Effector memory CD4-positive, alpha-beta T cell (primary cell): ENCODE measurements around the gene DPP6.

Experiments
- DNase-seq, 3 donors: peaks; one replicate each; pipeline ENCODE4 v3.0.0-alpha.2; 2020
- H3K27ac ChIP-seq: 2 replicates; pipeline ENCODE4 v1.7.0; 2013; ENCODE audit warnings: mild to moderate bottlenecking, low read length, moderate library complexity; ENCODE audit not compliant: insufficient read depth, poor library complexity, severe bottlenecking
- H3K27me3 ChIP-seq: replicated peaks from 2 replicates; pipeline ENCODE4 v1.7.0; 2013; ENCODE audit warnings: mild to moderate bottlenecking, low read length; ENCODE audit not compliant: insufficient read depth, control insufficient read depth, poor library complexity, severe bottlenecking
- H3K36me3 ChIP-seq: 2 replicates; pipeline ENCODE4 v1.7.0; 2013; ENCODE audit warnings: mild to moderate bottlenecking, low read length, moderate library complexity; ENCODE audit not compliant: control insufficient read depth, insufficient read depth
- H3K4me1 ChIP-seq: 2 replicates; pipeline ENCODE4 v1.7.0; 2013; ENCODE audit warnings: low read length, mild to moderate bottlenecking; ENCODE audit not compliant: control insufficient read depth, insufficient read depth, poor library complexity, severe bottlenecking
- H3K4me3 ChIP-seq: 2 replicates; pipeline ENCODE4 v1.7.0; 2013; ENCODE audit warnings: low read length, low read depth, mild to moderate bottlenecking; ENCODE audit not compliant: insufficient read depth, poor library complexity, severe bottlenecking
- H3K9me3 ChIP-seq: 2 replicates; pipeline ENCODE4 v1.7.0; 2013; ENCODE audit warnings: mild to moderate bottlenecking, low read length, moderate library complexity; ENCODE audit not compliant: control insufficient read depth

The DPP6 gene

GRCh38 chr7:154415709-154416399 is 363.7 kb downstream of the DPP6 start:
- H3K27ac ChIP-seq, result no peak overlapping the region
- no peak for DNase-seq
- H3K9me3 ChIP-seq, result no peaks in the 10 kb centered on the region
- H3K27me3 ChIP-seq, result no peaks in the 10 kb centered on the region
- H3K4me1 ChIP-seq, result no peaks in the 10 kb centered on the region
- no peak overlapping the region for H3K4me3 ChIP-seq
- no peaks in the 10 kb centered on the region for H3K36me3 ChIP-seq

DNA sequence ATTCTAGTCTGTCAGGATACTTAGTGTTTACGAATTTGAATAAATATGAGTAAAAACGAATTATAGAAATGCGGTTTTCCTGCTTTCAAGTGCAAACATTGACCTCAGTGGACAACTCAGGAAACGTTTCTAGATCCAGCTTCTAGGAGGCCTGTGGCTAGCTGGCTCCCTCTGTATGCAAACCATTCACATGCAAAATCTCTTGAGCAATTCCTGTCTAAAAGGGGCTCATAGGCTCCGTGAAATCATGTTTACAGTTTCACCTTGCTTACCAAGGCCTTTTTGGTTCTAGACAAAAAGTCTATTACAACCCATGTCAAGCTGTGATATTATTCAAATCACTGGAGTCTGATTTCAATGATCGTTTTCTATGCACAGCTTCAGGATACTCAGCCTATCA is 364.5 kb downstream of the DPP6 start:
- no peak for DNase-seq
- H3K9me3 ChIP-seq, result no peaks in the 10 kb centered on the region
- no peaks in the 10 kb centered on the region for H3K27me3 ChIP-seq
- no peaks in the 10 kb centered on the region for H3K4me1 ChIP-seq
- H3K4me3 ChIP-seq, result no peak overlapping the region
- H3K36me3 ChIP-seq, result no peaks in the 10 kb centered on the region
- H3K27ac ChIP-seq, result no peak overlapping the region

- Histone ChIP-seq H3K36me3 (no peaks in the 10 kb centered on the region), H3K9me3 (no peaks in the 10 kb centered on the region), H3K27ac (no peak overlapping the region), H3K4me3 (no peak overlapping the region), H3K4me1 (no peaks in the 10 kb centered on the region), H3K27me3 (no peaks in the 10 kb centered on the region)
- no peak for DNase-seq
Observed at GRCh38 chr7:154419344-154419743, 367.1 kb downstream of the DPP6 start.

DNA sequence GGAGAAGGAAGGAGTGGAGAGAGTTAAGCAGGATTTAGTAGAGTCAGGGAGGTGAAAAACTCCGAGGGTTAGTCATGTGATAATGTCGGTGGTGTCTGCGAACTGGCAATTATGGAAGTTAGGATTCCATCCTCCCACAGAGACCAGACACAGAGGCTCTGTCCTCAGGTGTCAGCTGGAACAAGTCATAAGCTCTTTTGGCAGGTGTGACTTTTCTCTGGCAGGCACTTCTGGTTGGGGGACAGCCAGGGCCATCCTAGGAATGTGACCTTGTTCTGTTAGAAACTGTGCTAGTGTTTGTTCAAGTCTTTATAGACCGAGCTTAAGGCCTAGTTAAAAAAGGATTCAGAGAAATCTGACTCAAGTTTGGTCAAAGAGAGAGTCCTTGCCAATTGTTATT is 371.0 kb downstream of the DPP6 start:
- no peak for DNase-seq
- Histone ChIP-seq H3K9me3 (no peaks in the 10 kb centered on the region), H3K4me3 (no peak overlapping the region), H3K27me3 (no peaks in the 10 kb centered on the region), H3K4me1 (no peaks in the 10 kb centered on the region), H3K27ac (no peak overlapping the region), H3K36me3 (no peaks in the 10 kb centered on the region)

- Histone ChIP-seq H3K4me3 (no peak overlapping the region), H3K4me1 (no peaks in the 10 kb centered on the region), H3K36me3 (no peaks in the 10 kb centered on the region), H3K9me3 (no peaks in the 10 kb centered on the region), H3K27me3 (no peaks in the 10 kb centered on the region), H3K27ac (no peak overlapping the region)
- no peak for DNase-seq
Observed at GRCh38 chr7:154424350-154424749, 372.2 kb downstream of the DPP6 start.

DNA sequence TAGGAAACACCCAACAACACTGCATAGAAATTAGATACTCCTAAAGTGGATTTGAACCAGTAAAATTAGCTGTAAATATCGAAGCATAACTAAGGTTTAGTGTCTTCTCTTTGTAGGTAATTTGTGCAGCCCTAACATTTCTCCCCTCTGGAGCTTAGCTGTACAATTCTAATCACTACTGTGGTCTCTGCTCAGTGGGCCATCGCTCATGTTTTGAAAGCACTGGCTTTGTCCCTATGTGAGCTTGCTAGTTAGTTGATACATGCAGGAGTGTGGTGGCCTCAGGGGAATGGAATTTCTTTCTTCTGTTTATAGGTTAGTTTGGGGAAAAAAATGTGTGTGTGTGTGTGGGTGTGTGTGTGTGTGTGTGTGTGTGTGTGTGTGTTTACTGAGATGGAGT is 373.1 kb downstream of the DPP6 start:
- H3K27ac ChIP-seq, result no peak overlapping the region
- H3K4me3 ChIP-seq, result no peak overlapping the region
- H3K36me3 ChIP-seq, result no peaks in the 10 kb centered on the region
- H3K4me1 ChIP-seq, result no peaks in the 10 kb centered on the region
- H3K27me3 ChIP-seq, result no peaks in the 10 kb centered on the region
- no peak for DNase-seq
- no peaks in the 10 kb centered on the region for H3K9me3 ChIP-seq

DNA sequence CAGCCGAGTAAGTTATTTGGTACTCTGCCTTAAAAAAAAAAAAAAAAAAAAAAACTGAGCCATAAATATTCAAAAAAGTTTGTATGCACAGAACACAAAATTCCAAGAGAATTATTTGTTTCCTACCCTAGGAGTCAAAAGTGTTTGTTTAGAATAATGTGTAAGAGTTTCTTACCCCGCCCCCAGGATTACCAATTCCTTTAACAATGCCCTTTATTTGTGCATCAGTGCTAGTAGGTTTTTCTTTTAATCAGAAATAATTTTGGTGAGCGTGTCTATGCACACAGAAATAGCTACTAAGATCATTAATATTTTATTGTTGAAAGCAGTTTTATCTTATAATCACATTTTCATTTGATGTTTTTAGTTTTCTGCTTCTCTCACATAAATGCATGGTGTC is 374.6 kb downstream of the DPP6 start:
- Histone ChIP-seq H3K36me3 (no peaks in the 10 kb centered on the region), H3K4me3 (no peak overlapping the region), H3K4me1 (no peaks in the 10 kb centered on the region), H3K9me3 (no peaks in the 10 kb centered on the region), H3K27me3 (no peaks in the 10 kb centered on the region), H3K27ac (no peak overlapping the region)
- DNase-seq, result no peak

GRCh38 chr7:154427533-154427932 is 375.3 kb downstream of the DPP6 start:
- Histone ChIP-seq H3K4me1 (no peaks in the 10 kb centered on the region), H3K4me3 (no peak overlapping the region), H3K9me3 (no peaks in the 10 kb centered on the region), H3K27ac (no peak overlapping the region), H3K27me3 (no peaks in the 10 kb centered on the region), H3K36me3 (no peaks in the 10 kb centered on the region)
- DNase-seq, result no peak

DNA sequence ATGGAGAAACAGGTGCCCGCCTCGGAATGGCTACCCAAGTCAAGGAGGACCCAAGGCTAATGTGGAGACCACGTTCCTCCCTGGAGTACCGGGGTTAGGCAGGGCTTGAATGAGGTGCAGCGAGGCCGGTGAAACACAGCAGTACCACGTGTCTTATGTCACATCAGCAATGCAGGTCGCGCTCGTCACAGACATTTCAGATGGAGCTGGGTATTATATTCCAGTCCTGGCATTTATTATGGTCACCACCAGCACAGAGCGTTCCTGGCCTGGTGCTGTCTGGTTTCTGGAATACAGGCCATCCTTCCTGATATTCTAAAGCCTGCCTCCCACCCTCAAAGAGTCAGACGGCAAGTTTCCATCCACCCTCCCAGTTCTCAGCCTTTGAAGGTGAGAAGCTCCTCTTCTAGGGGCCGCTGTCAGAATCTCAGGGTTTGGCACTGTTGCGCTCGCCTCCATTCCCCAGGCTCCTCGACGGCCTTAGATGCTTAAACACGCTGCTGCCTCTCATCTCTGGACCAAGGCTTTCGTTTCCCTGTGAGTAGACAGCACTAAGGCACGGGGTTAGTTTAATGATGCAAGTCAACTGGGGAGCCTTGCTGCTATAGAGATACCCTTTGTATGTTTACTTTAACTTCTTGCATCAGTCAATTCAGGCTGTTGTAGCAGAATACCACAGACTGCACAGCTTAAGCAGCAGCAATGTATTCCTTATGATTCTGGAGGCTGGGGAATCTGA is 377.6 kb downstream of the DPP6 start:
- no peak for DNase-seq
- H3K36me3 ChIP-seq, result no peaks in the 10 kb centered on the region
- no peaks in the 10 kb centered on the region for H3K27me3 ChIP-seq
- no peak overlapping the region for H3K4me3 ChIP-seq
- H3K4me1 ChIP-seq, result no peaks in the 10 kb centered on the region
- no peaks in the 10 kb centered on the region for H3K9me3 ChIP-seq
- no peak overlapping the region for H3K27ac ChIP-seq

GRCh38 chr7:154430640-154431039 is 378.4 kb downstream of the DPP6 start:
- H3K4me3 ChIP-seq, result no peak overlapping the region
- no peaks in the 10 kb centered on the region for H3K4me1 ChIP-seq
- DNase-seq, result no peak
- H3K27ac ChIP-seq, result no peak overlapping the region
- H3K27me3 ChIP-seq, result no peaks in the 10 kb centered on the region
- H3K9me3 ChIP-seq, result no peaks in the 10 kb centered on the region
- H3K36me3 ChIP-seq, result no peaks in the 10 kb centered on the region
